ENCODE data around the gene PCDHA1. TPM values are rescaled to one million over a fixed set of nuclear protein-coding genes. Genes with fewer than 3 reads are reported as not detected.
A peak's percentile ranks its signal among the peaks of the same experiment; 100 is the strongest.

The PCDHA1 gene
- polyA plus RNA-seq, 1 donor (not counting 4 experiments of a cell fraction or from before 2014, with no cell fraction given), result 0.03 TPM

GRCh38 chr5:140992828-140993227 is 206.9 kb downstream of the PCDHA1 start:
- Histone ChIP-seq H3K9me1 (ENCODE audit: control insufficient read depth, extremely low read depth, insufficient read depth, low read length) (no peaks in the 10 kb centered on the region), H2AFZ (ENCODE audit: control insufficient read depth, low read length) (no peak overlapping the region), H3K9me3 (ENCODE audit: control insufficient read depth, low read depth, low read length) (no peaks in the 10 kb centered on the region), H3K4me1 (ENCODE audit: control insufficient read depth, extremely low read depth, insufficient read depth, low read length) (no peaks in the 10 kb centered on the region), H3K36me3 (ENCODE audit: control insufficient read depth in 2 of 2, extremely low read depth in 1 of 2, insufficient read depth in 2 of 2, low read length in 2 of 2) (no peaks in the 10 kb centered on the region), H3K79me2 (ENCODE audit: control insufficient read depth, insufficient read depth, low read length) (no peaks in the 10 kb centered on the region), H4K20me1 (ENCODE audit: control insufficient read depth, extremely low read depth, insufficient read depth, low read length) (no peaks in the 10 kb centered on the region), H3K4me3 (ENCODE audit: control insufficient read depth in 2 of 3, extremely low read depth in 1 of 3, insufficient read depth in 2 of 3, low read depth in 1 of 3, low read length in 3 of 3) (no peak overlapping the region), H3K27me3 (ENCODE audit: control insufficient read depth, extremely low read depth, insufficient read depth, low read length) (no peaks in the 10 kb centered on the region), H3K9ac (ENCODE audit: control insufficient read depth, extremely low read depth, insufficient read depth, low read length) (no peak overlapping the region), H3K27ac (ENCODE audit: control insufficient read depth, insufficient read depth, low read length) (no peak overlapping the region), H3K4me2 (ENCODE audit: control insufficient read depth, extremely low read depth, insufficient read depth, low read depth, low read length) (no peak overlapping the region)
- TF ChIP-seq CTCF (optimal IDR thresholded peaks at IDR 0.05 in 1 of 3, IDR thresholded peaks at IDR 0.05 in 1 of 3, conservative IDR thresholded peaks at IDR 0.05 in 1 of 3; ENCODE audit: extremely low read depth in 1 of 3, insufficient read depth in 2 of 3, low read length in 3 of 3) (no peak), EZH2 (IDR thresholded peaks at IDR 0.05; ENCODE audit: low read length) (no peak)
- FAIRE-seq (no peak), DNase-seq (ENCODE audit: low read depth, low spot score) (no peak)
- dilution Hi-C loops (cut with MboI; ENCODE audit: extremely low pct_ligation_motif_present, low sequenced_read_pairs), result no loop called here

DNA sequence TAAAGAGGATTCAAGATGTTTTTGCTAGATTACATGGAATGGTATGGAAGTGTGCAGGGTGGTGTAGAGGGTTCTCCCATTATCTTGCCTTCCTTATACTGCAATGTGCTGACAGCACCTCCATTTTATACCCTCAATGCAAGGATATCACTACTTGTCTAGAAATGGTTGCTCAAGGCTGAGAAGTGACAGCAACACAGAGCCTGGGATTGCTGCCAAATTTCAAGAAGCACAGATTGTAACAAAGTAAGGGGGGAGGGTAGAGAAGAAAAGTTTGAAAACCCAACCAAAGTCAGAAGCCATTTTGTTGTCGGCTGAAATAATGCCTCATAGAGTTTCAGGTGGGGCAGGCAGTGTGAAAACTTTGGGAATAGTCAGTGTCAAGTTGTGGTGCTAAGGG is 210.1 kb downstream of the PCDHA1 start:
- dilution Hi-C loops (cut with MboI; ENCODE audit: extremely low pct_ligation_motif_present, low sequenced_read_pairs), result no loop called here

More for the DNA sequence above, 210.1 kb downstream of the PCDHA1 start:
- Histone ChIP-seq H3K4me3 (ENCODE audit: control insufficient read depth in 2 of 3, extremely low read depth in 1 of 3, insufficient read depth in 2 of 3, low read depth in 1 of 3, low read length in 3 of 3) (no peak overlapping the region), H3K9me1 (ENCODE audit: control insufficient read depth, extremely low read depth, insufficient read depth, low read length) (no peaks in the 10 kb centered on the region), H4K20me1 (ENCODE audit: control insufficient read depth, extremely low read depth, insufficient read depth, low read length) (no peaks in the 10 kb centered on the region), H3K9ac (ENCODE audit: control insufficient read depth, extremely low read depth, insufficient read depth, low read length) (no peak overlapping the region), H3K4me1 (ENCODE audit: control insufficient read depth, extremely low read depth, insufficient read depth, low read length) (no peaks in the 10 kb centered on the region), H3K79me2 (ENCODE audit: control insufficient read depth, insufficient read depth, low read length) (no peaks in the 10 kb centered on the region), H3K36me3 (ENCODE audit: control insufficient read depth in 2 of 2, extremely low read depth in 1 of 2, insufficient read depth in 2 of 2, low read length in 2 of 2) (no peaks in the 10 kb centered on the region), H3K27ac (ENCODE audit: control insufficient read depth, insufficient read depth, low read length) (no peak overlapping the region), H2AFZ (ENCODE audit: control insufficient read depth, low read length) (peak overlapping the region; percentile 24), H3K9me3 (ENCODE audit: control insufficient read depth, low read depth, low read length) (no peaks in the 10 kb centered on the region), H3K4me2 (ENCODE audit: control insufficient read depth, extremely low read depth, insufficient read depth, low read depth, low read length) (no peak overlapping the region), H3K27me3 (ENCODE audit: control insufficient read depth, extremely low read depth, insufficient read depth, low read length) (no peaks in the 10 kb centered on the region)
- DNase-seq (ENCODE audit: low read depth, low spot score), result no peak
- TF ChIP-seq CTCF (optimal IDR thresholded peaks at IDR 0.05 in 1 of 3, IDR thresholded peaks at IDR 0.05 in 1 of 3, conservative IDR thresholded peaks at IDR 0.05 in 1 of 3; ENCODE audit: extremely low read depth in 1 of 3, insufficient read depth in 2 of 3, low read length in 3 of 3) (no peak), EZH2 (IDR thresholded peaks at IDR 0.05; ENCODE audit: low read length) (no peak)
- FAIRE-seq, result no peak
